GM19372 (cell line): ENCODE results near the gene CDK5R2.

ENCODE experiments used
- ATAC-seq: cut with Tn5 transposase; IDR thresholded peaks from one replicate; pipeline ENCODE4 v1.9.1; 2021; ENCODE audit warnings: mild to moderate bottlenecking, low read depth, moderate library complexity; ENCODE audit not compliant: unreplicated experiment

Gene CDK5R2

GRCh38 chr2:219001577-219002394 lies 42.3 kb downstream of the CDK5R2 start:
- ATAC-seq = no peak

GRCh38 chr2:219002395-219003266 lies 43.2 kb downstream of the CDK5R2 start:
- no peak for ATAC-seq

- no peak for ATAC-seq
Measured at GRCh38 chr2:219003267-219003634, 43.8 kb downstream of the CDK5R2 start.

- no peak for ATAC-seq
Measured at GRCh38 chr2:219003979-219004378, 44.5 kb downstream of the CDK5R2 start.

GRCh38 chr2:219009294-219009693 lies 49.8 kb downstream of the CDK5R2 start:
- ATAC-seq = no peak

GRCh38 chr2:219010162-219010756 lies 50.8 kb downstream of the CDK5R2 start:
- ATAC-seq = no peak

GRCh38 chr2:219010873-219011272 lies 51.4 kb downstream of the CDK5R2 start:
- no peak for ATAC-seq
